Nephron (organoid): ENCODE data around the gene LNP1.

ENCODE experiments used
- H3K27ac Mint-ChIP-seq, 3 experiments: 2 replicates each; pipeline ENCODE4 v1.8.0; 2020; ENCODE audit warnings: mixed read lengths in 3 of 3, mild to moderate bottlenecking in 2 of 3, moderate library complexity in 1 of 3
- H3K27me3 Mint-ChIP-seq: 2 replicates; pipeline ENCODE4 v1.8.0; 2021; ENCODE audit warnings: low read depth, mild to moderate bottlenecking, moderate library complexity, mixed read lengths
- H3K36me3 Mint-ChIP-seq: 2 replicates; pipeline ENCODE4 v1.8.0; 2020; ENCODE audit warnings: low read depth, mixed read lengths
- H3K4me1 Mint-ChIP-seq: 2 replicates; pipeline ENCODE4 v1.8.0; 2020; ENCODE audit warnings: mixed read lengths
- H3K4me3 Mint-ChIP-seq, 3 experiments: 2 replicates each; pipeline ENCODE4 v1.8.0; 2020; ENCODE audit warnings: mild to moderate bottlenecking in 3 of 3, mixed read lengths in 3 of 3, moderate library complexity in 2 of 3
- H3K9me3 Mint-ChIP-seq: 2 replicates; pipeline ENCODE4 v1.8.0; 2020; ENCODE audit warnings: mixed read lengths
- CTCF ChIP-seq, 3 experiments: fragments of 200-600 bp; sonication (generic); IDR thresholded peaks; one replicate each; pipeline ENCODE4 v1.5.0; 2021; ENCODE audit warnings: antibody characterized with exemption in 3 of 3; ENCODE audit not compliant: unreplicated experiment in 3 of 3

Gene LNP1

GRCh38 chr3:100496711-100497261 is 95.4 kb downstream of the LNP1 start:
- H3K36me3 Mint-ChIP-seq = peaks cover 10% of the 10 kb centered on the region
- no peak overlapping the region for H3K27ac Mint-ChIP-seq
- H3K9me3 Mint-ChIP-seq = peaks cover 12% of the 10 kb centered on the region
- no peaks in the 10 kb centered on the region for H3K27me3 Mint-ChIP-seq
- H3K4me1 Mint-ChIP-seq = peaks cover 7% of the 10 kb centered on the region
- no peak overlapping the region for H3K4me3 Mint-ChIP-seq
- TF ChIP-seq CTCF (IDR thresholded peaks at IDR 0.05; ENCODE audit: unreplicated experiment in 3 of 3) = no peak

- TF ChIP-seq CTCF (IDR thresholded peaks at IDR 0.05; ENCODE audit: unreplicated experiment in 3 of 3) = no peak
- H3K27ac Mint-ChIP-seq = no peak overlapping the region
- no peak overlapping the region for H3K4me3 Mint-ChIP-seq
- peaks cover 35% of the 10 kb centered on the region for H3K36me3 Mint-ChIP-seq
- no peaks in the 10 kb centered on the region for H3K4me1 Mint-ChIP-seq
- peaks cover 26% of the 10 kb centered on the region for H3K9me3 Mint-ChIP-seq
- H3K27me3 Mint-ChIP-seq = no peaks in the 10 kb centered on the region
Measured at GRCh38 chr3:100499651-100500050, 98.3 kb downstream of the LNP1 start.

- Mint-ChIP-seq H3K27me3 (no peaks in the 10 kb centered on the region), H3K4me3 (no peak overlapping the region), H3K4me1 (no peaks in the 10 kb centered on the region), H3K27ac (no peak overlapping the region), H3K36me3 (peaks cover 37% of the 10 kb centered on the region), H3K9me3 (peaks cover 33% of the 10 kb centered on the region)
- TF ChIP-seq CTCF (IDR thresholded peaks at IDR 0.05; ENCODE audit: unreplicated experiment in 3 of 3) = no peak
Measured at GRCh38 chr3:100500320-100500880, 99.1 kb downstream of the LNP1 start.

GRCh38 chr3:100503448-100503847 is 102.1 kb downstream of the LNP1 start:
- no peak overlapping the region for H3K27ac Mint-ChIP-seq
- TF ChIP-seq CTCF (IDR thresholded peaks at IDR 0.05; ENCODE audit: unreplicated experiment in 3 of 3) = no peak
- H3K4me3 Mint-ChIP-seq = no peak overlapping the region
- peaks cover 63% of the 10 kb centered on the region for H3K36me3 Mint-ChIP-seq
- H3K27me3 Mint-ChIP-seq = no peaks in the 10 kb centered on the region
- no peaks in the 10 kb centered on the region for H3K4me1 Mint-ChIP-seq
- H3K9me3 Mint-ChIP-seq = peaks cover 58% of the 10 kb centered on the region
